GM19025 (cell line): Measurements from ENCODE around the gene TSNAX.
"Not testable (repeated sequence)": the region's sequence is repeated elsewhere in the genome, so short reads cannot be mapped to it uniquely, and the experiment has no call there.

Experiments
- ATAC-seq: cut with Tn5 transposase; IDR thresholded peaks from one replicate; pipeline ENCODE4 v1.9.1; 2021; ENCODE audit warnings: mild to moderate bottlenecking, low read depth, moderate library complexity; ENCODE audit not compliant: unreplicated experiment

Gene TSNAX

GRCh38 chr1:231528172-231529029 is at the start of gene TSNAX:
Gene TSNAX (plus strand): TSS chr1:231528669. CDS start chr1:231528811, 142 bp downstream.
- ATAC-seq, result peak; percentile 97

DNA sequence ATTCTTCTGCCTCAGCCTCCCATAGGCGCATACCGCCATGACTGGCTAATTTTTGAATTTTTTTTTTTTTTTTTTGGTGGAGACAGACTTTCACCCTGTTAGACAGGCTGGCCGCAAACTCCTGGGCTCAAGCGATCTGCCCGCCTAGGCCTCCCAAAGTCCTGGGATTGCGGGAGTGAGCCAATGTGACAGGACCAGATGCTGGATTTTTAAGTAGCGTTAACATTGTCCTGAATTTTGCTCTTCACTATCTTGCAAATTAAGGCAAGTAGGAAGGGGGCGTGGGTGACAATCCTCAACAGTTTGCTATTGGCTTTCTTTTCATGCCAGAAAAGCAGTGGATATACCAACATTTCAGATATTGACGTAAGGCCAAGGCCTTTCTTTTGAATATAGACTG is 49.7 kb upstream of the TSNAX start:
- ATAC-seq, result no peak

DNA sequence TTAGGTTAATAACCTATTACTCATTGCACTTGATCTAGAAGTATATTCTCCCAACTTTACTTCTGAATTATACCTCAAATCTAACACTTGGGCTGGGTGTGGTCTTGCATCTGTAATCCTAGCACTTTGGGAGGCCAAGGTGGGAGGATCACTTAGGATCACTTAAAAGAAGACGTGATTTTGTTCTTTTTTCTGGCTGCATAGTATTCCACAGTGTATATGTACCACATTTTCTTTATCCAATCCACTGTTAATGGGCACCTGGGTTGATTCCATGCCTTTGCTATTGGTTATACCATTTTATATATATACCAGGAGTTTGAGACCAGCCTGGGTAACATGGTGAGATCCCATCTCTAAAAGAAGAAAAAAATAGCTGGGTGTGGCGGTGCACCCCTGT is 48.5 kb upstream of the TSNAX start:
- ATAC-seq, result no peak

- ATAC-seq, result no peak
These were observed 47.2 kb upstream of the TSNAX start for GRCh38 chr1:231481289-231481688.

DNA sequence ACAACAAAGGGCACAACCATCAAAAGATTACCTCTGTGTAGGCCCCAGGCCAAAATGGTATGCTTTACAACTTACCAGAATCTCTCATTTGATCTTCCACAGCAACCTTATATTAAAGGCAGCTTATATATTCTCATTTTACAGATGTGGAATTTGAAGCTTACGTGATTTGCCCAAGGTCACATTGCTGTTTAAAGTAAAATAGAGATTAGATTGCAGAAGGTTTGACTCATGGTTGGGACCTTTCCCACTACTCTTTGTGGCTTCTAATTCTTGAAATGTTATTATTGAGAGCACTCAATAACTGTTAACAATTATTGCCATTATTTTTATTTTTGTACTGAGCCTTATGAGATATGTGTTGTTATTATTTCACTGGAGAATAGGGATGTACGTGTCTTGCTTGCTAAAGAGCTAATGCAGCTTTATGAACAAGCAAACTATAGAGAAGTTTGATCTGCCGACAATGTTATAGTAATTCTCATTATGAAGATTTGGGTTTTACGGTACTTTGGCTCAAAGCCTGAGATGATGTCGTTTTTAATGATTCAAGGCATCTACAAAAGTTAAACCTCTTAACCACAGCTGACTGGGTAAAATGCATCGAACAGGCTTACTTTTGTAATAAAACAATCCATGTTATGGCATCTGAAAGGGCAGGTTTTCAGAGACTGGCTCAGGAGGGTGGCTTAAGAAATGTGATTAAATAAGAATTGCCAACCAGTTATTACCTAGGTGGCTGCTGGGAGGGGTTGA is 43.3 kb upstream of the TSNAX start:
- ATAC-seq, result no peak

- no peak for ATAC-seq
These were observed 41.5 kb upstream of the TSNAX start for GRCh38 chr1:231487019-231487418.

DNA sequence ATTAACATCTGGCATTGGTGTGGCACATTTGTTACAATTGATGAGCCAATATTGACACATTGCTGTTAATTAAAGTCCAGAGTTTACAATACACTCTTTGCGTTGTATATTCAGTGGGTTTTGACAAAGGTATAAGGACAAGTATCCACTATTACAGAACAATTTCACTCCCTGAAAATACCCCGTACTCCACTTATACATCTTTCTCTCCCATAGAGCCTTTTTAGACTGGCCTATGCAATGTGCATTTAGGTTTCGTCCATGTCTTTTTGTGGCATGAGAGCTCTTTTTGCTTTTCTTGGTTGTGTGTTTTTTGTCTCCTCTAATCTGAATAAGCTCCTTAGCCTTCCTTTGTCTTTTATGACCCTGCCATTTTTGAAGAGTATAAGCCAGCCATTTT is 40.6 kb upstream of the TSNAX start:
- no peak for ATAC-seq

GRCh38 chr1:231493421-231494185 is 34.9 kb upstream of the TSNAX start:
- ATAC-seq, result no peak

DNA sequence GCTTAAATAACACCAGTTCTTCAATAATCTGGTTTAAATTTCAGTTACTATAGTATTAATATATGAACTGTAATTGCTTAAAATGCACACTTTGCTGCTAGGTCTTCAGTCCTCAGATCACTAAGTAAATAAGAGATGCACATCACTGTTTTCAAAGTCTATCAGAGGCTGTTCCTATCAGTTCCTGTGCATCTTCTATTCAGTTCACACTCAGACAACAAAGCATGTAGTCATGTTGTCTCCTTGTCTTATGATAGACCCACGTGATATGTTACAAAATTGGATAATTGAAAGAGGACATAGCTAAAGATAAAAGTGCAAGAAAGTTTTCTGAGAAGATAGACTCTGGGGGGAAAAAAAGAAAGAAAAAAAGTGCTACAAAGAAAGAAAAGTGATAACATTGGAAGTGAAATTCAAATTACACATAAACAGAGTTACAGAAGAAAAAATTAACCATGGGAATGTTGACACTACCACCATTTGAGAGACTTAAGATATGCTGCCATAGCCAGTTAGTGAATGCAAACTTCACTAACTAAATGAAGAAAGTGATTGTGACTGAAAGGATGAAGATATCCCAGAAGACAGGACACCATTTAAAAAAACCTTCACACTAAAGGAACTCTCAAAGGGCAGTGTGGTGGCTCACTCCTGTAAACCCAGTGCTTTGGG is 33.9 kb upstream of the TSNAX start:
- ATAC-seq, result no peak

DNA sequence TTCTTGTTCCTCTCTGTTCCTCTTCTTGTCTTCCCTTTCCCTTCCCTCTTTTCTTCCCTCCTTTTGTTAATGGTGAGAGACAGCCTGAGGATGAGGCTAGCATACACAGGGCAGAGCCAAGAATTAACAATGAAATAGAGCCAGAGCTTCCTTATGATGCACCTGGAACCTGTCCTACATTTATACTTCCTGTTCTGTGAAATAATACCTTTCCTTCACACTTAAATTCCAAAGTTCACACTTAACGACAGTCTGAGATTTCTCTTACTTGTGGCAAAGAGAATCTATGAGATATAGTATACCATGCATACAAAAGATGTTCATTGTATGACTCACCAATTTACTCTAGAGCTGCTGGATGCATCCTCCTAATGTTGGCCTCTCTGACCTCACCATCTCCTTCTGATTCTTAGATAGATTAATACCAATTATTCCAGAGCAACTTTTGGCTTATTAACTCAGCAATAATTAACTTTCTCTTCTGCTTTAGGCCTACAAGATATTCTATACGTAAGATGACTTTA is 30.8 kb upstream of the TSNAX start:
- ATAC-seq, result no peak

GRCh38 chr1:231499148-231499763 is 29.2 kb upstream of the TSNAX start:
- ATAC-seq, result no peak

DNA sequence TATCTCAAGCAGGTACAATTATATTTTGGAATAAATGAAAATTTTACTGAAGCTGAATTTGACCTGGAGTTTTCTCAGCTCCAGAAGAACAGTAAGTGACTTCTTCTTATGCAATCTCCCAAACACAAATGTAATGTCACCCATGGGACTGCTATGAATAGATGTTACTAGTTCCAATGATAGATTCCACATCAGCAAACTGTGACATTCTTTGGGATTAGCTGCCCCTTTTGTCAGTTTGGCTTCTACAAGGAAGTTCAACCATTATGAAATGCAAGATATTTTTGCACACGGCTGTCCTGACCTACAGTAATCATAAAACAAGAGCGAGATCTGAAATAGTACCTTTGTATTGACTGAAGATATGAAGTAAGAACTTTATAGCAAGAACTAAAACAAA is 27.8 kb upstream of the TSNAX start:
- ATAC-seq, result no peak

DNA sequence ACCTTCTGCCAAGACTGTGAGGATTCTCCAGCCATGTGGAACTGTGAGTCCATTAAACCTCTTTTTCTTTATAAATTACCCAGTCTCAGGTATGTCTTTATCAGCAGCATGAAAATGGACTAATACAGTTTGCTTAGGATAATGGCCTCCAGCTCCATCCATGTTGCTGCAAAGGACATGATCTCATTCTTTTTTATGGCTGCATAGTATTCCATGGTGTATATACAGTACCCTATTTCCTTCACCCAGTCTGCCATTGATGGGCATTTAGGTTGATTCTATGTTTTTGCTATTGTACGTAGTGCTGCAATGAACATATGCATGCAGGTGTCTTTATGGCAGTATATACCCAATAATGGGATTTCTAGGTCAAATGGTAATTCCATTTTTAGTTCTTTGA is 25.3 kb upstream of the TSNAX start:
- ATAC-seq, result not testable (repeated sequence)

DNA sequence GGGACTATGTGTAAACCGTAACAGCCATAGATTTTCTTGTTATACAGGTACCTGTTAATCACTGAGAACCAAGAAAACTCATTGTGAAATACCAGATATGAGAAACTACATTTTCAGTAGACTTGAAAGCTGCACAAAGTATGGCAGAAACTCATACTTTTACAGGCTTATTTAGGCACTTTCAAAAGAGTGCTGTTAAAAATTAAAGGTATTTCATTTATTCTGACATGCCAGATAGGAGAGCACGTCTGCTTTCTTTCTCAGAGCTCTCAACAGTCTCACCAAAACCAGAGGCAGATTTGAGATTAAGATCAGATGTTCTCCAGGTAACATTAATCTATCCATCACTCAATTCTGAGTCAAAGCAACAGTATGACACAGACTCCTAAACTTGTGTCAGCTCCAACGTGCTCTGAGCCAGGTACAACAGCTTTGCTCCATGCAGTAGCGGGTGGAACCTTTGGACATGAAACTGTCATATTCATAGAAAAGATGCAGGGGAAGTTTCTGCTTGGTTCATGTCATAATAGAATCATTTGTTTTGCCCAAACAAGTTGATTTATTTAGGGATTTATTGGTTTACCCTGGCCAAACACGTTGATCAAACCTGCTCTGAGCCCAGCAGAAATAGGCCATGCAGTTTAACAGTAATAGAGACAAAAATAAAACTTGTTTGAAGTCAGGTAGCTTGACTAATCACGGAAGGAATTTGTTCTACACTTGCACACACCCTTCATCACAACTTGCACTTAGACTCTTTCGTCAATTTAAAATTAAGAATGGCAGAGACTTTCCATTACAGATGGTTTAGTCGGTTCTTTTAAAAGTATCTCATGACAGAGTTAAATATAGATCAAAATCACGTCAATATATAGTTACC is 20.8 kb upstream of the TSNAX start:
- no peak for ATAC-seq

DNA sequence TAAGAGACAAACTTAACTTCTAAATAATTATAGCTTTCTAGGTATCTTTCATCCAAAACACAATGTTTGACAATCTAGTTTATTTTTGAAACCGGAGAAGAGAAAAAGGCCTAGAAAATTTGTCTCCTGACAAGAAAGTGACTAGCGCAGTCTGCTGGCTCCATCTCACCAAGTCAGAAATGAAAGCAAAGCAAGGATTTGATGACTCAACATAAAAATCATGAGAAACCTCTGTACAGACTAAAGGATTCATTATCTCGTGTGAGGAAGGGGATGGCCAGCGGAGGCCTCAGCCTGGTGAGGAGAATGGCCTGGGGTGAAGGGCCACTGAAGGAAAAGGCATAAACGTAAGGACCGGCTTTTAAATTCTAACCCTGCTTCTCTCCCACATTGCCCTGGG is 20.0 kb upstream of the TSNAX start:
- ATAC-seq, result no peak

DNA sequence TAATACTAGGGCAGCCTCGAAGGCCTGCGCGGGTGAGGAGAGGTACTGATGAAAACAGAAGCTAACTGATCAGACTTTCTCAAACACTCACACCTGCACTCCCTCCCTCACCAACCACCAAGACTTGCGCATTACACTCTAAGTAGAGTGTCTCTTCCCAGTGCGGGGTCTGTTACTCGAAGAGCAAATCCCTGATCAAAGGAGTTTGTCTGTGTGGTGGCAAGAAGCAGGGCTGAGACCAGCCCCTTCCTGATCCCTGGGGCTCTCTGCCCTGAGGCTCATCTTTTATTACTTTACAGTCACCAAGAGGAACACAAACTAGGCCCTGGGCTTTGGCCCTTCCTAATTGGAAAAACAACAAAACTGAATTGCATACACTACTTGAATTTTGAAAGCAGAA is 19.5 kb upstream of the TSNAX start:
- ATAC-seq, result no peak

GRCh38 chr1:231512147-231512698 is 16.2 kb upstream of the TSNAX start:
- ATAC-seq, result no peak

- ATAC-seq, result no peak
These were observed 12.7 kb upstream of the TSNAX start for GRCh38 chr1:231515748-231516147.

DNA sequence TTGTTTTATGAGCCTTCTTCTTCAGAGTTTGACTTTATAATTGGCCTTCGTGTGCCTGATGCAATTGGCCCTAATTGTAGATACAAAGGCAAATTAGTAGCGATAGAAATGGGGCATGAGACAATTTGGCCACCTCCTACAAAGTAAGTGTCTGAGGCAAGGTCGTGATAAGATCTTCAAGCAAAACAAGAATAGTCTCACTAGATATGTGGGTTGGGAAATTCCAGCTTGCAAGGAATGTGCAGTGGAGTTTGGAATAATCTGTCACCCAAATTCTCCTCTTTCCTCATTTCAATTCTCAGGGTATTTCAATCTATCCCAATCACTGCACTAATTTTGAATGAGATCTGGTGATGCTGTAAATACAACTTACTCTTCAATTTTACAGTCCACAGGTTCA is 11.4 kb upstream of the TSNAX start:
- no peak for ATAC-seq
